Activated CD4-positive, alpha-beta T cell treated with anti-CD3 and anti-CD28 coated beads, Interleukin-2, amount 10 ng/mL, durations not matched to agents 7 days and 5 days (primary cell): ENCODE measurements around the gene WASF2. TPM values are rescaled to one million over a fixed set of nuclear protein-coding genes. Genes with fewer than 3 reads are reported as not detected.
"Not testable (repeated sequence)": the region's sequence is repeated elsewhere in the genome, so short reads cannot be mapped to it uniquely, and the experiment has no call there.

ENCODE experiments used
- CTCF ChIA-PET: fragments of 350-600 bp; sonication (Branson Sonifier 250); formaldehyde crosslinking; loops from one replicate; lab custom pipeline; 2021; ENCODE audit warnings: antibody characterized with exemption; lab: Charles Lee
- POLR2A ChIA-PET: fragments of 350-600 bp; sonication (Branson Sonifier 250); formaldehyde crosslinking; loops from one replicate; lab custom pipeline; 2021; ENCODE audit warnings: antibody characterized with exemption; lab: Charles Lee
- DNase-seq: peaks from one replicate; pipeline ENCODE4 v3.0.0-alpha.2; 2020
- H3K27ac Mint-ChIP-seq: one replicate; pipeline ENCODE4 v1.8.0; 2021; ENCODE audit warnings: mild to moderate bottlenecking, moderate library complexity, mixed read lengths
- H3K27me3 Mint-ChIP-seq: one replicate; pipeline ENCODE4 v1.8.0; 2021; ENCODE audit warnings: mixed read lengths
- H3K36me3 Mint-ChIP-seq: one replicate; pipeline ENCODE4 v1.8.0; 2021; ENCODE audit warnings: low read depth, mixed read lengths
- H3K4me1 Mint-ChIP-seq: one replicate; pipeline ENCODE4 v1.8.0; 2021; ENCODE audit warnings: mixed read lengths
- H3K4me3 Mint-ChIP-seq: one replicate; pipeline ENCODE4 v1.8.0; 2021; ENCODE audit warnings: mild to moderate bottlenecking, moderate library complexity, mixed read lengths
- H3K9me3 Mint-ChIP-seq: one replicate; pipeline ENCODE4 v1.8.0; 2021; ENCODE audit warnings: mixed read lengths
- total RNA-seq, 2 experiments: library from RNA; stranded (reverse); gene quantifications; one replicate each; pipeline ENCODE4 v1.2.3, GENCODE V29; 2021

WASF2 gene
- total RNA-seq, 2 experiments from 2014 or later: 137 to 143 TPM

DNA sequence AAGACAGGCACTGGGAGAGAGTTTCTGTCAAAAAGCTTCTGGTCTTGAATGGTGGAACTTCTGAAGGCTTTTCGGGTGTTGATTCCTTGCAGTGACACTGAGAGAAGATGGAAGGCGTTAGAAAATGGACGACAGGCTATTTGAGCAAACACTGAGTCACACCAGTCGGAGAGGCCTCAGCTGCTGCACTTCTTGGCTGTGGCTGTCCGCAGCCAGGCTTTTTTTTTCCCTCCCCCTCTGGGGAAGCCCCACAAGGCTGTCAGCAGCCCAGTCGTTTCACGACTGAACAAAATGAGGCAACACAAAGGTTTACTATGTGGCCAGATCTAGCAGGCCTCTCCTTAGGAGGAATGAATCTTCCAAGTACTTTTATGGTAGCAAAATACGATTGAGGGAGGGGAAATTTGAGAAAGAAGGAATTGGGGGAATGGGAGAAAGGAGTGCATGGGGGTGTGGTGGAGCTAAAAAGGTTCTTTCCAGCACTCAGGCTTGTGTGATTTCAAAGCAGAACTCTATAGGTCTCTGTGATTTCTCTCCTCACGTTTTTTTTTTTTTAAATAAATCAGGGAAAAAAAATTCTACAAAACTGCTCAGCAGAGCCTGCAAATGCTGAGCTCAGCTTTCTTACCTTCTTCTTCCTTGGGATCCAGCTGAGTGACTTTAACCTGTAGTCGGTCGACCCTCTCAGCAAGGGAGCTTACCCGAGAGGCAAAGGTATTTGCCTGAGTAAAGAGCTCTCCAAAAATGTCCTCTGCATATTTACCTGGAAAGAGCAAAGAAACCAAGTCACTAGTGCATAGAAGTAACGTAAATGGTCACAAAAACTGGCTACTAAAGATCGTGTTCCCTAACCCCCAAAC is 71.4 kb downstream of the WASF2 start:
- peaks cover 41% of the 10 kb centered on the region for H3K4me1 Mint-ChIP-seq

DNA sequence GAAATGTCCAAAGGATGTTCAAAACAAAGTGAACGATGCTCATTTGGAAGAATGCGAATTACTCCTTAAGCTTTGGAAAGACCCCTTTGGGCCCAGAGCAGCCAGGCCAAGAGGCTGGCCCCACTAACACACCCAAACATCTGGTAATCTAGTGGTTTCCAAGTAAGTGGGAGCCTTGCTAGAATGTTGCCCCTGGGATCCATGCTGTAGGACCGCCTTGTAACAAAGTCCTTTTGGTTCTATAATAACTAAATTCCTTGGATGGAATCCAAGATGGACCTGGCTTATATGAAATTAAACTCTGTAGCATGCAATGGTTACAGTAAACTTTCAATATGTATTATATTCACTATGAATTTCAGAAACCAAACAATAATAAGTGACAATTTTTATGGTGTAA is 72.3 kb downstream of the WASF2 start:
- ChIA-PET POLR2A (no interaction called here), CTCF (interaction anchor here (0.8 kb wide), 1 partner anchor 12 kb away, joined by 4 read pairs; no protein-coding TSS in a partner anchor)
- Mint-ChIP-seq H3K9me3 (no peaks in the 10 kb centered on the region), H3K36me3 (peaks cover 62% of the 10 kb centered on the region), H3K27me3 (no peaks in the 10 kb centered on the region), H3K27ac (no peak overlapping the region), H3K4me1 (peaks cover 39% of the 10 kb centered on the region), H3K4me3 (no peak overlapping the region)
- DNase-seq: no peak

More for the DNA sequence above, 71.4 kb downstream of the WASF2 start:
- DNase-seq: no peak
- ChIA-PET CTCF (interaction anchor here (0.6 to 1.0 kb wide), 3 partner anchors 11 to 221 kb away, joined by 3 to 4 read pairs (median 3); no protein-coding TSS in a partner anchor), POLR2A (no interaction called here)
- H3K4me3 Mint-ChIP-seq: no peak overlapping the region
- peak overlapping the region; percentile 62 for H3K27ac Mint-ChIP-seq
- peaks cover 53% of the 10 kb centered on the region for H3K36me3 Mint-ChIP-seq
- H3K9me3 Mint-ChIP-seq: no peaks in the 10 kb centered on the region
- H3K27me3 Mint-ChIP-seq: no peaks in the 10 kb centered on the region

DNA sequence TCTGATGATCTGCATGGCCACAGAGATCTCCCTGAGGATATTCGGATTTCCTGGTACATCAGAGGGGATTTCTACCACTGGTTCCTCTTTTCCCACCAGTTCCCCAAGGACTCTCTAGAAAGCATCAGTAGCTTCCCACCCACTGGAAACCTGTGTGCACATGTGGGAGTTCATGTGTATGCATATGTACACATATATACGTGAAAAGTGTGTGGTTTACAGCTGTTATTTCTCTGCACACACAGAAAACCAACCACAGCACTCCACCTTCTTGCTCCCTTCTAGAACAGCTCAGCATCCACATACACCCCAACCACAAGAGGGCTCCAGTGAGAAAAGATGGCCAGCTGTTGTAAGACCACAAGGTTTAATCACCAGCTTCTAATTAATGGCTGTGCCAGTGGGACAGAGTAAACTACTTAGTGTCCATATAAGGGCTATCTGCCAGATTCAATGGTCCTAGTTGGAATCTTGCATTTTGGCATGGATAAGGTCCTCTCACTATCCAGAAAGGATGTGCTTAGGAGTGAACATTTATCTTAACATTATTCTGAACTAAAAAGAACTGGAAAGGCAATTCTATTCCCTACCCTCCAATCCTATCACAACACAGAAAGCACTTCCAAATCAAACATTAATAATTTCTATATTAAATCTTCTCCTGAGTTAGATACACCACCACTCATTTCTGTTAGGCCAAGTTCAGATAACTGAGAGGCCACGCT is 73.4 kb downstream of the WASF2 start:
- DNase-seq: peak; percentile 72
- H3K27ac Mint-ChIP-seq: no peak overlapping the region
- no peaks in the 10 kb centered on the region for H3K9me3 Mint-ChIP-seq
- H3K36me3 Mint-ChIP-seq: peaks cover 63% of the 10 kb centered on the region
- H3K4me1 Mint-ChIP-seq: peaks cover 31% of the 10 kb centered on the region
- no peak overlapping the region for H3K4me3 Mint-ChIP-seq
- H3K27me3 Mint-ChIP-seq: no peaks in the 10 kb centered on the region
- POLR2A ChIA-PET: no interaction called here
- CTCF ChIA-PET: interaction anchor here (0.6 to 4.6 kb wide), 16 partner anchors 8 to 253 kb away, joined by 3 to 28 read pairs (median 4); no protein-coding TSS in a partner anchor

DNA sequence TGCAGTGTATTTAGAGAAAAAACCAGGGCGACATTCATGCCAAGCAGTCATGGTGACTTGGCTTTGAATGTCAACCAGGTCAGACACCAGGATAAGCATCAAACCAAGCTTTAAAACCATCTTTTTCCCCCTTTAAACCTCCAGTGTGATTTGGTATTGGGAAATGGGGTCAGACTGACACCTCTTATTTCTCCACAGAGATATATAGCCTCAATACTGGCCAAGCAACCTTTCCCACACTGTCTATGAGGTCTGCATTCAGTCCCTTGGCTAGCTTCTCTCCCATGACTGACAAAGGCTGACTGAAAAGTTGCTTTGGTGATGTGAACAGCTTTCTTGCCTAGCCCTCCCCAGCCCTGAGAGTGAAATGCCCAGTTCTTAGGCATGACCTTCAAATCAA is 75.9 kb downstream of the WASF2 start:
- DNase-seq: no peak
- H3K36me3 Mint-ChIP-seq: peaks cover 81% of the 10 kb centered on the region
- POLR2A ChIA-PET: no interaction called here
- no peak overlapping the region for H3K27ac Mint-ChIP-seq
- peaks cover 22% of the 10 kb centered on the region for H3K4me1 Mint-ChIP-seq
- no peaks in the 10 kb centered on the region for H3K9me3 Mint-ChIP-seq
- CTCF ChIA-PET: interaction anchor here (0.5 to 4.6 kb wide), 5 partner anchors 10 to 260 kb away, joined by 3 to 28 read pairs (median 3); no protein-coding TSS in a partner anchor
- no peaks in the 10 kb centered on the region for H3K27me3 Mint-ChIP-seq
- H3K4me3 Mint-ChIP-seq: no peak overlapping the region

DNA sequence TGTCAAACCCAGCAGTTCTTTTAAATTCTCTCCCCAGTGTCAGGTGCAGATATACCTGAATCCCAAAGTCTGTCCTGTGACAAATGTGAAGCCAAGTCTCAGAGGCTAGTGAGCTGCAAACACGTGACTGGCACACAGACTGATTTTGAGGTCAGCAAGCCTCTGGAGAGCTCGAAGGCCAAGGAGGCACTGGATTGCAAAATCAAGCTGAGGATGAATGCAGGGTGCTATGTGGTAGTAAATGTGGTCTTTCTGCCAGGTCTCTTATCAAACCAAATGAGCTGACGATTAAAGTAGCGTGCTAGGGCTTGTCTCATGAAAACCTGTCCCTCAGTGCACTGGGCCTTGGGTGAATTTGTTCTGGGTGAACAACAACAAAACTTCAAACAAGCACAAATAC is 77.0 kb downstream of the WASF2 start:
- Mint-ChIP-seq H3K9me3 (no peaks in the 10 kb centered on the region), H3K27me3 (no peaks in the 10 kb centered on the region)
- CTCF ChIA-PET: interaction anchor here (4.2 to 4.6 kb wide), 2 partner anchors 9 to 18 kb away, joined by 15 to 28 read pairs; no protein-coding TSS in a partner anchor

DNA sequence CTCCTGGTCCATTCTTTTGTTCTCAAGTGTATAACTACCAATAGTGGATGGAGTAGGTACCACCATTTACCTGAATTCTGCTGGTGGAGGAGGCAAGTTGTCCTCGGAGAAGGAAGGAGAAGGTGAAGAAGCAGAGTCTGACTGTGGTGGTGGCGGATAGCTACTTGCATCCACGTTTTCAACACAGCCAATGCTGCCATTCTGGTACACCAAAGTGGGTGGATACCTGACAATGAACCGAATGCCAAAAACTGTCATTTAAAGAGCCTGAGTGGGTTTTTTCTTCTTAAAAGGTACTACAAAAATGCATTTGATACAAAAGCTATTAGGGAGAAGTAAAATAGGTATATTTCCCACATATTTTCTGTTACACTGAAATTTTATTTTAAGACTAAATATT is 77.5 kb downstream of the WASF2 start:
- no peaks in the 10 kb centered on the region for H3K27me3 Mint-ChIP-seq
- no peak overlapping the region for H3K27ac Mint-ChIP-seq
- H3K36me3 Mint-ChIP-seq: peaks cover 78% of the 10 kb centered on the region
- peaks cover 11% of the 10 kb centered on the region for H3K4me1 Mint-ChIP-seq
- no peaks in the 10 kb centered on the region for H3K9me3 Mint-ChIP-seq
- CTCF ChIA-PET: interaction anchor here (1.5 to 4.6 kb wide), 3 partner anchors 9 to 26 kb away, joined by 3 to 28 read pairs (median 15); no protein-coding TSS in a partner anchor
- POLR2A ChIA-PET: no interaction called here
- no peak overlapping the region for H3K4me3 Mint-ChIP-seq
- DNase-seq: no peak

More for the DNA sequence above, 77.0 kb downstream of the WASF2 start:
- Mint-ChIP-seq H3K4me3 (no peak overlapping the region), H3K36me3 (peaks cover 80% of the 10 kb centered on the region), H3K4me1 (peaks cover 12% of the 10 kb centered on the region), H3K27ac (no peak overlapping the region)
- DNase-seq: no peak
- POLR2A ChIA-PET: no interaction called here

DNA sequence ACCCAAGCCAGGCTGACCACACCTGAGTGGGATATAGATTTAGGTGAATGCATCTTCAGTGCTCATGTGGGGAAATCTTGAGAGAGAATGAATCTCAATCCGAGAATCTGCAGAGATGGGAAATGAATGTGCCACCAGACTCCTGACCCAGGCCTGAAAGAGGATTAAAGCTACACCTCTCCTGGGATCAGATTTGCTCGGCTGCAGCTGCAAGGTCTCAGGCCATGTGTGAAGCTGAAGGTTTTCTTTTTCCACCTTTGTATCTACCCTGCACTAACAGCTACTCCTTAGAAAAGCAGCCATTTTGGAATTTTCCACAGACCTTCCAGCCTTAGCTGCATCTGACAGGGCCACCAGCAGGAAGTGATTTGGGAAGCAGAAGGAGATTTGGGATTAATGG is 79.3 kb downstream of the WASF2 start:
- DNase-seq: no peak
- ChIA-PET POLR2A (no interaction called here), CTCF (interaction anchor here (0.6 to 4.2 kb wide), 3 partner anchors 11 to 110 kb away, joined by 3 to 15 read pairs (median 4); no protein-coding TSS in a partner anchor)
- H3K9me3 Mint-ChIP-seq: no peaks in the 10 kb centered on the region
- H3K36me3 Mint-ChIP-seq: peaks cover 68% of the 10 kb centered on the region
- no peak overlapping the region for H3K27ac Mint-ChIP-seq
- H3K4me1 Mint-ChIP-seq: no peaks in the 10 kb centered on the region
- no peak overlapping the region for H3K4me3 Mint-ChIP-seq
- no peaks in the 10 kb centered on the region for H3K27me3 Mint-ChIP-seq

DNA sequence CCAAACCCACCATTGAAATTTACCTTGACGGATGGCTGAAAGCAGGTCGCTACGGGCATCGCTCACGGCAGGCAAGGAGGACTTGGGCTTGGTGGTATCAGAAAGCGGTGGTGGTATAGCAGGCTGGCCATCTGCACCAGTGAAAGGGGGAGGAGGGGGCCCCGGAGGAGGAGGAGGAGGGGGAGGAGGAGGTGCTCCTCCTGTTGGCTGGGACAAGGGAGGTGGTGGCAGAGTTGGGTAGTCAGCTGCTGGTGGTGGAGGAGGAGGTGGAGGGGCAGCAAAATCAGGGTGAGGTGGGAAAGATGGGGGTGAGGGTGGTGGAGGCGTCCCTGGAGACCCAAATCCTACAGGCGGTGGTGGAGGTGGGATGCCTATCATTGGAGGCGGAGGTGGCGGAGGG is 80.3 kb downstream of the WASF2 start:
- Mint-ChIP-seq H3K4me1 (no peaks in the 10 kb centered on the region), H3K27me3 (no peaks in the 10 kb centered on the region), H3K9me3 (no peaks in the 10 kb centered on the region), H3K4me3 (no peak overlapping the region), H3K36me3 (peaks cover 61% of the 10 kb centered on the region), H3K27ac (no peak overlapping the region)
- ChIA-PET POLR2A (no interaction called here), CTCF (interaction anchor here (1.6 kb wide), 1 partner anchor 14 kb away, joined by 4 read pairs; no protein-coding TSS in a partner anchor)
- no peak for DNase-seq

DNA sequence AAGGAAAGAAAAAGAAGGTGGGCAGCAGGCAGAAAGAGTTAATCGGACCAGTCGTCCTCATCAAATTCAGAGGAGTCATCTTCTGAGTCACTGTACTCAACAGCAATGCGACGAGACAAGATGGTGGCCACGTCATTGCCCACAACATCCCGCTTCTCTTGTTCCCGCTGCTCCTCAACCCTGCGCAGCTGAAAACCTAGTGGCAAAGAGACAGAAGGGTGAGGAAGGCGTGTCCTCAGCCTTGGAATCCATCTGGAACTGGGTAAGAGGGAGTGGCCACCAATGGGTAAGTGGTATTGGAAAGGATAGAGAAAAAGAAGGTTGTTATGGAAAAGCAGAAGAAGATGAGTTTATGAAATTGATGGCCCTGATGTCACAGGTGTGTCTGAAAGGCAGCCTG is 81.8 kb downstream of the WASF2 start:
- CTCF ChIA-PET: no interaction called here
- Mint-ChIP-seq H3K27ac (no peak overlapping the region), H3K4me1 (peaks cover 13% of the 10 kb centered on the region), H3K36me3 (peaks cover 46% of the 10 kb centered on the region), H3K27me3 (no peaks in the 10 kb centered on the region), H3K9me3 (no peaks in the 10 kb centered on the region), H3K4me3 (no peak overlapping the region)
- POLR2A ChIA-PET: no interaction called here
- no peak for DNase-seq

DNA sequence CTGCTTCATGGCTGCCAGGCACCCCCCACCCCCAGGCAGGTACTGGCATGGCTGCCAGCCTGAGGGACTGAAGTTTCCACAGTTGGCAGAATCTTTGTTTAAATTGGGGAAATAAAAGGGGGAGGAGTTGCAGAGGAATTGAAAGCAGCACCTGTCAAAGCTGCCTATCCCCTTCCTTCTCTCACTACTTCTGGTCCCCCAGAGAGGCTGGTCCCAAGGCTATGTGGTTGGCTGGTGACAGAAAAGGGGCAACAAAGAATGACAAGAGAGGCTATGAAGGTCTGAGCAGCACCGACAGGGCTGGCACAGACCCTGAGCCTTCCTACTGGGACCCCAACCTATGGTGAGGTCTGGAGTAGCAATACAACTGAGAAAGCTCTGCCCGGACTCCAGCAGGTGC is 83.2 kb downstream of the WASF2 start:
- H3K27me3 Mint-ChIP-seq, H3K27ac Mint-ChIP-seq, H3K9me3 Mint-ChIP-seq, DNase-seq, H3K4me3 Mint-ChIP-seq, POLR2A ChIA-PET: not testable (repeated sequence)
- CTCF ChIA-PET: interaction anchor here (1.0 to 1.3 kb wide), 2 partner anchors 10 to 74 kb away, joined by 3 to 4 read pairs; no protein-coding TSS in a partner anchor
- Mint-ChIP-seq H3K4me1 (peaks cover 17% of the 10 kb centered on the region), H3K36me3 (peaks cover 36% of the 10 kb centered on the region)

DNA sequence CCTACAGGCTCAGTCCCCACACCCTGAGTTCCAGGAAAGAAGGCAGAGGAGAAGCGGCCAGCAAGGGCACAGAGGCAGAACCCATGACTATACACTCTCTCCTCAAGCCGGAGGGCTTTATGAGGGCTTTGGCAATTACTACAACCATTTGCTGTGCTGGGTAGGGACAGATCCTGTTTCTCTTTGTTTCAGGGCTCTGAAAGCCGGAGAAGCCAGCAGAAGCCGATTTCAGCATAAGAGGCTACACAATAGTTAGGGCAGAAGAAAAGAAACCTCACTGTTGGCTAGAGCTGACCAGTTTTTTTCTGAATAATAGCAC is 83.6 kb downstream of the WASF2 start:
- Mint-ChIP-seq H3K27ac (peak overlapping the region; percentile 46), H3K27me3 (no peaks in the 10 kb centered on the region), H3K4me1 (peaks cover 17% of the 10 kb centered on the region), H3K4me3 (no peak overlapping the region), H3K9me3 (no peaks in the 10 kb centered on the region), H3K36me3 (peaks cover 35% of the 10 kb centered on the region)
- ChIA-PET POLR2A (no interaction called here), CTCF (interaction anchor here (1.0 to 4.6 kb wide), 3 partner anchors 8 to 74 kb away, joined by 3 to 28 read pairs (median 3); no protein-coding TSS in a partner anchor)
- DNase-seq: no peak

DNA sequence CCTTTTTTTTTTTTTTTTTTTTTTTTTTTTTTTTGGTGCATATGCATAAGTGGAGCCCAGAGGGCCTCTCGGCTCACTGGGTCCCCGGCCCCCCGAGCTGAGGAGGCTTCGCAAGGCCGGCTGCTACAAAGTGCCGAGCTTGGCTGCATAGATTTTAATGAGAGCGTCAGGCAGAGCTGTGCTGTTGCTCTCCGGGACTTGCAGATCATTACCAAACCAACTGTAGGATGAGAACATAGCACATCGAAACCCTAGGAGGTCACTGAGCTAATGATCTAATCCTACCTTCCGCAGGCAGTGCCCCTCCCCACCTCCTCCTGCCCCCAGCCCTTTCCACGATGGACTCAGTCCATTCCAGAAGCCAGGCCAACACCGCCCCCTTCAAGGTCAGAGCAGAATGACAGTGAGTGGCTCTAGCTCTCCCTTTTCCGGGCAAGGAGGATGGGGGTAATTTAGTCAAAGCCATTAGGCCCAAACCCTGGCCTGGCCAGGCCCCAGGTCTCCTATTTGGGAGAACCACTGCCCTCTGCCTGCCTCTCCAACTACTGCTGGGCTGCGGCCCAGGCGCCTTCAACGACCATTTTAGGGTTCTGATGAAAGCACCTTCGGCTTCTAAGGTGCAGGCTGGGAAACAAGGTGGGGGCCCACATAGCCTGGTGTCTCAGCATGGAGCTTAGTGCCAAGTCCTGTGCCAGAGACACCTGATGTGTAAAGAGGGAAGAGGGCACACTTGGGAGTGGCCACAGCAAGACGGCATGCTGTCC is 84.2 kb downstream of the WASF2 start:
- Mint-ChIP-seq H3K4me1 (peaks cover 17% of the 10 kb centered on the region), H3K36me3 (peaks cover 29% of the 10 kb centered on the region)
- H3K27ac Mint-ChIP-seq, DNase-seq, H3K9me3 Mint-ChIP-seq, H3K27me3 Mint-ChIP-seq, POLR2A ChIA-PET, H3K4me3 Mint-ChIP-seq: not testable (repeated sequence)
- CTCF ChIA-PET: interaction anchor here (1.1 to 4.6 kb wide), 2 partner anchors 9 to 11 kb away, joined by 3 to 28 read pairs; no protein-coding TSS in a partner anchor
